DOHH2 (cell line): Measurements from ENCODE around the gene NPM1.

Experiments used
- H3F3A ChIP-seq: fragments of 200-600 bp; sonication (generic), shearing (Covaris generic); 2 replicates; pipeline ENCODE4 v1.6.0; 2016; ENCODE audit warnings: antibody characterized with exemption, mild to moderate bottlenecking; ENCODE audit not compliant: control insufficient read depth, insufficient read depth
- H3K27ac ChIP-seq: fragments of 200-600 bp; sonication (generic); 2 replicates; pipeline ENCODE4 v1.5.1; 2014; ENCODE audit warnings: low read depth, mild to moderate bottlenecking, low read length, moderate library complexity
- H3K27me3 ChIP-seq: fragments of 200-600 bp; sonication (generic); 2 replicates; pipeline ENCODE4 v1.6.1; 2014; ENCODE audit warnings: mild to moderate bottlenecking, low read length, mixed read lengths; ENCODE audit not compliant: control insufficient read depth
- H3K36me3 ChIP-seq: fragments of 200-600 bp; sonication (generic); 2 replicates; pipeline ENCODE4 v1.6.1; 2014; ENCODE audit warnings: mild to moderate bottlenecking, low read length, moderate library complexity, mixed read lengths; ENCODE audit not compliant: control insufficient read depth
- H3K4me1 ChIP-seq: fragments of 200-600 bp; sonication (generic); 2 replicates; pipeline ENCODE4 v1.6.1; 2014; ENCODE audit warnings: mild to moderate bottlenecking, low read length, mixed read lengths; ENCODE audit not compliant: control insufficient read depth
- H3K4me2 ChIP-seq: fragments of 200-600 bp; sonication (generic); 2 replicates; pipeline ENCODE4 v1.6.0; 2014; ENCODE audit warnings: mild to moderate bottlenecking, low read length, moderate library complexity
- H3K4me3 ChIP-seq: fragments of 200-600 bp; sonication (generic); 2 replicates; pipeline ENCODE4 v1.5.1; 2014; ENCODE audit warnings: mild to moderate bottlenecking, low read length, mixed read lengths
- H3K79me2 ChIP-seq: fragments of 200-600 bp; sonication (generic); 2 replicates; pipeline ENCODE4 v1.6.1; 2014; ENCODE audit warnings: mild to moderate bottlenecking, low read length, mixed read lengths; ENCODE audit not compliant: control insufficient read depth
- H3K9me2 ChIP-seq: fragments of 200-600 bp; sonication (generic); replicated peaks from 2 replicates; pipeline ENCODE4 v1.6.1; 2014; ENCODE audit warnings: mild to moderate bottlenecking, low read length, mixed read lengths; ENCODE audit not compliant: control insufficient read depth
- H3K9me3 ChIP-seq: fragments of 200-600 bp; sonication (generic); 2 replicates; pipeline ENCODE4 v1.6.1; 2014; ENCODE audit warnings: antibody characterized with exemption, low read length, mixed read lengths; ENCODE audit not compliant: control insufficient read depth, insufficient read depth
- H4K20me1 ChIP-seq: fragments of 200-600 bp; sonication (generic); 2 replicates; pipeline ENCODE4 v1.6.0; 2014; ENCODE audit warnings: low read depth, mild to moderate bottlenecking, antibody characterized with exemption, low read length, moderate library complexity; ENCODE audit not compliant: control insufficient read depth, insufficient read depth
- CTCF ChIP-seq: fragments of 200-600 bp; sonication (generic); IDR thresholded peaks from one replicate; pipeline ENCODE4 v1.5.1; 2014; ENCODE audit warnings: antibody characterized with exemption, mild to moderate bottlenecking, low read depth, low read length; ENCODE audit not compliant: poor library complexity, severe bottlenecking
- EZH2phosphoT487 ChIP-seq: fragments of 200-600 bp; sonication (generic); IDR thresholded peaks from 2 replicates; pipeline ENCODE4 v1.6.1; 2017; ENCODE audit warnings: borderline replicate concordance, mild to moderate bottlenecking, antibody characterized with exemption, low read length, moderate library complexity, mixed read lengths

NPM1 gene

DNA sequence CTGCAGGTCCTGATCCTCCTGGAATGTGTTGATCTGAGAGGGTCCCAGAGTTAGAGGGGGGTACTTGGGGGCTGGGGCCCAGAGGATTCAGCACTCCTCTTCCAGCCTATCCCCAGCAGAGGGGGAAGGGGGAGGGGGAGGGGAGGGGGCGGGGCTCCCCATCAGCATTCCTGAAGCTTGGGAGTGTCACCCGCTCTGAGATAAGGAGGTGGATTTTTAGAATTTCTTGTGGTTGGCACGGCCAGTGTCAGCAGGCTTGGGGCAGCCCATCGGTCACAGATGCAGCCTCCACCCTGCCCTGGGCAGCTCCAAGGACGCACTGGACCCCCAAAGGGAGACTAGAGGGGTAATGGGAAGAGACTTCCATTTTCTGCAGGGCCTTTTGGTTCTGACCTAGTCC, 37.1 kb downstream of the NPM1 start:
- no peak for TF ChIP-seq EZH2phosphoT487
- no peak for TF ChIP-seq CTCF
- Histone ChIP-seq H3K9me2 (no peaks in the 10 kb centered on the region), H3K36me3 (no peaks in the 10 kb centered on the region), H3K4me2 (no peak overlapping the region), H3F3A (no peaks in the 10 kb centered on the region), H3K27me3 (peaks cover 18% of the 10 kb centered on the region), H3K4me1 (peaks cover 6% of the 10 kb centered on the region; the same call in 1 of the 2 replicates), H3K79me2 (no peaks in the 10 kb centered on the region), H4K20me1 (no peaks in the 10 kb centered on the region), H3K27ac (no peak overlapping the region), H3K4me3 (no peak overlapping the region), H3K9me3 (no peaks in the 10 kb centered on the region)

- no peak overlapping the region for H3K27ac ChIP-seq
- H3K4me3 ChIP-seq, result no peak overlapping the region
- H4K20me1 ChIP-seq, result no peaks in the 10 kb centered on the region
- no peaks in the 10 kb centered on the region for H3K79me2 ChIP-seq
- no peak for TF ChIP-seq EZH2phosphoT487
- no peak for TF ChIP-seq CTCF
- no peaks in the 10 kb centered on the region for H3K4me1 ChIP-seq
- H3K27me3 ChIP-seq, result peaks cover 11% of the 10 kb centered on the region
- H3K9me2 ChIP-seq, result no peaks in the 10 kb centered on the region
- no peaks in the 10 kb centered on the region for H3K9me3 ChIP-seq
- H3F3A ChIP-seq, result no peaks in the 10 kb centered on the region
- H3K36me3 ChIP-seq, result no peaks in the 10 kb centered on the region
- no peak overlapping the region for H3K4me2 ChIP-seq
These were observed 38.1 kb downstream of the NPM1 start for GRCh38 chr5:171425596-171426244.

DNA sequence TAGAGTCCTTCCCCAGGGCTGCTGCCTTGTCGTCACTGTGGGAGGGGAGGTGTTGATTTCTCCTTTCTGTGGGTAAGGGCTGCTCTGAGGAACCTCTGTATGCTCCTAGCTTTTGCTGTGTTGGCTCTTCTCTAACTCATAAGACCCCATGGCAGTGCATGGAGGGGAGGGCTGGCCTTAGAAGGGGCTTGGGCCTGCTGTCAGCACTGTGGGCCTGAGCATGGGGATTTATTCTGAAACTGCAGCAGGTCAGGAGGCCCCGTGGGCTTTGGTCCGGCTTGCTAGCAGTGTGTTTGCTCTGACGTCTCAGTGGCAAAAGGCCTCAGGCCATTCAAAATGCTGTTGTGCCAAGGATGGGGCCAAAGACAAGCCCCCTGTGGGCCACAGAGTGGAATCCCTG, 38.6 kb downstream of the NPM1 start:
- Histone ChIP-seq H3K9me3 (no peaks in the 10 kb centered on the region), H3F3A (no peaks in the 10 kb centered on the region), H3K9me2 (no peaks in the 10 kb centered on the region), H3K27ac (no peak overlapping the region), H3K27me3 (peaks cover 5% of the 10 kb centered on the region), H3K36me3 (no peaks in the 10 kb centered on the region), H3K4me2 (no peak overlapping the region), H3K4me3 (no peak overlapping the region), H4K20me1 (no peaks in the 10 kb centered on the region), H3K4me1 (no peaks in the 10 kb centered on the region), H3K79me2 (no peaks in the 10 kb centered on the region)
- no peak for TF ChIP-seq CTCF
- no peak for TF ChIP-seq EZH2phosphoT487
